Retina (tissue), 1 donor: ENCODE data around the gene PLK4.
"Not testable (repeated sequence)": the region's sequence is repeated elsewhere in the genome, so short reads cannot be mapped to it uniquely, and the experiment has no call there.

Experiments
- DNase-seq: peaks from one replicate; pipeline ENCODE4 v3.0.0-alpha.2; 2016

Gene PLK4

GRCh38 chr4:127880763-127881562 is at the start of gene PLK4:
Gene PLK4 (plus strand): TSS chr4:127880893. CDS start chr4:127881135, 242 bp downstream.
- DNase-seq, result peak; percentile 96

- DNase-seq, result no peak
Measured at GRCh38 chr4:127832585-127832984, 48.1 kb upstream of the PLK4 start.

GRCh38 chr4:127843704-127844600 is 36.7 kb upstream of the PLK4 start:
- no peak for DNase-seq

GRCh38 chr4:127844601-127845116 is 36.0 kb upstream of the PLK4 start:
- no peak for DNase-seq

GRCh38 chr4:127846061-127846460 is 34.6 kb upstream of the PLK4 start:
- no peak for DNase-seq

- DNase-seq, result no peak
Measured at GRCh38 chr4:127846765-127847164, 33.9 kb upstream of the PLK4 start.

- DNase-seq, result no peak
Measured at GRCh38 chr4:127849505-127850234, 31.0 kb upstream of the PLK4 start.

- no peak for DNase-seq
Measured at GRCh38 chr4:127852661-127853060, 28.0 kb upstream of the PLK4 start.

- no peak for DNase-seq
Measured at GRCh38 chr4:127856196-127856812, 24.4 kb upstream of the PLK4 start.

GRCh38 chr4:127856813-127857447 is 23.8 kb upstream of the PLK4 start:
- no peak for DNase-seq

- no peak for DNase-seq
Measured at GRCh38 chr4:127857641-127858040, 23.1 kb upstream of the PLK4 start.

- no peak for DNase-seq
Measured at GRCh38 chr4:127868196-127868595, 12.5 kb upstream of the PLK4 start.

- no peak for DNase-seq
Measured at GRCh38 chr4:127870281-127870680, 10.4 kb upstream of the PLK4 start.

- no peak for DNase-seq
Measured at GRCh38 chr4:127870688-127871087, 10.0 kb upstream of the PLK4 start.

GRCh38 chr4:127875791-127876190 is 4.9 kb upstream of the PLK4 start:
- DNase-seq, result no peak

GRCh38 chr4:127881563-127881864 is 821 bp downstream of the PLK4 start:
- no peak for DNase-seq

- DNase-seq, result no peak
Measured at GRCh38 chr4:127888559-127888958, 7.9 kb downstream of the PLK4 start.

GRCh38 chr4:127889903-127890302 is 9.2 kb downstream of the PLK4 start:
- DNase-seq, result no peak

GRCh38 chr4:127896069-127896468 is 15.4 kb downstream of the PLK4 start:
- no peak for DNase-seq

- DNase-seq, result no peak
Measured at GRCh38 chr4:127896528-127896927, 15.8 kb downstream of the PLK4 start.

GRCh38 chr4:127899682-127900081 is 19.0 kb downstream of the PLK4 start:
- DNase-seq, result not testable (repeated sequence)

GRCh38 chr4:127905029-127905428 is 24.3 kb downstream of the PLK4 start:
- DNase-seq, result no peak
